ENCODE data around the gene RSPRY1. TPM values are rescaled to one million over a fixed set of nuclear protein-coding genes. Genes with fewer than 3 reads are reported as not detected.

RSPRY1 gene
- polyA plus RNA-seq, 1 of the 3 experiments (the other 2 are of a cell fraction), result 16.6 TPM

DNA sequence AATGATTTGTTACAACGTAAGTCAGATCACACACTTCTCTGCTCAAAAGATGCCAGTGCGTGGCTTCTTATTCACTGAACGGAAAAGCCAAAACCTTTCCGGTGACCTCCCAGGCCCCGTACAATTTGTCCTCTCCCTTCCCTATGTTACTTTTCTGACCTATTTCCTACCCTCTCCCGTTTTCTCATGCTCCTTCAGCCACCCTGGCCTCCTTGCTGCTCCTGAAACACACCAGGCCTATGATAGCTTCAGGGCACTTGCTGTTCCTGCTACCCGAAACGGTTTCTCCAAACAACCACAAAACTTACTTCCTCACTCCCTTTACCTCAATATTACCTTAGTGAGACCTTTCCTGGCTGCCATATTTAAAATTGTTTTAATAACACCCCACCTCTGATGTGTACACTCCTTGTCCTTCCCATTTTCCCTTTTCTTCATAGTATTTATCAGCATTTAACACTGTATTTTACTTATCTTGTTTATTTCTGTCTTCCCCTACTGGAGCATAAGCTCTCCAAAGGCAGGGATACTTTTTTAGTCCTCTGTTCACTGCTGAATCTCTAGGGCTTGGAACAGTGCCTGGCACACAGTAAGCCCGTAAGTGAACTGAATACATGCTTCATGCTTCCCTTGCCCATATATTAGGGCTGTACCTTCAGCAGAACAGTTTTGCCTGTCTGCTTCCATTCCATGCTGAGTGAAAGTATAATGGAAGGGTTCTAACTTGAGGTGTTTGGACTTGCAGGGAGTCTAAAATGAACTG, 48.0 kb downstream of the RSPRY1 start:
- peaks cover 74 to 80% of the 10 kb centered on the region in 2 experiments for H3K36me3 ChIP-seq (replicated peaks in 1 of 2; ENCODE audit: control insufficient read depth in 1 of 2, insufficient read depth in 2 of 2, low read length in 1 of 2)
- CTCF ChIA-PET, result interaction anchor here (0.8 kb wide), 1 partner anchor 150 kb away, joined by 3 read pairs; no protein-coding TSS in a partner anchor

DNA sequence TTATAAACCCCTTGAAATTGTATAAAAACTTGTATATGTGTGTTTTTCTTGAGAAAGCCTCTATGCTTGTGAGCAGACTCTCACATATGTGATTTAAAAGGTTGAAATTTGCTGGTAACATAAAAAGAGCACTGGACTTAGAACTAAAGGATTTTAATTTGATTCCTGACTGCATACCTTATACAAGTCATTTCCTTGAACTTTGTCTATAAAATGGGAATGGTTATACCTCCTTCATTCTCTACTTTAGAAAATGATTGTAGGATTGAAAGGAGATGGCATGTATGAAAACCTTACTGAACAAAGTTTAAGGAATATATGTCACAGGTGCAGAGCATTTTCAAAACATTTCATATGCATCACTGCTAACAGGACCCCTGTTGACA, 48.6 kb downstream of the RSPRY1 start:
- Histone ChIP-seq H3K4me1 (ENCODE audit: control insufficient read depth in 1 of 2, insufficient read depth in 2 of 2, low read depth in 1 of 2, low read length in 1 of 2) (no peaks in the 10 kb centered on the region), H3K36me3 (replicated peaks in 1 of 2; ENCODE audit: control insufficient read depth in 1 of 2, insufficient read depth in 2 of 2, low read length in 1 of 2) (peaks cover 80 to 85% of the 10 kb centered on the region in 2 experiments), H3K79me2 (ENCODE audit: insufficient read depth) (no peaks in the 10 kb centered on the region), H3K27ac (ENCODE audit: low read depth in 2 of 2, low read length in 1 of 2) (no peak overlapping the region), H2AFZ (ENCODE audit: low read depth) (no peak overlapping the region), H3K9me3 (no peaks in the 10 kb centered on the region), H3K4me3 (ENCODE audit: low read depth in 2 of 2, low read length in 1 of 2) (no peak overlapping the region), H3K27me3 (ENCODE audit: insufficient read depth) (no peaks in the 10 kb centered on the region), H4K20me1 (ENCODE audit: insufficient read depth) (no peaks in the 10 kb centered on the region), H3F3A (replicated peaks; ENCODE audit: insufficient read depth) (peaks cover 20% of the 10 kb centered on the region), H3K9me2 (no peaks in the 10 kb centered on the region), H3K4me2 (no peak overlapping the region), H3K9ac (no peak overlapping the region)
- DNase-seq, result no peak
- TF ChIP-seq FOSL2 (IDR thresholded peaks at IDR 0.05; ENCODE audit: borderline replicate concordance, low read depth) (no peak), TEAD4 (IDR thresholded peaks at IDR 0.05; ENCODE audit: borderline replicate concordance, insufficient read depth) (no peak), FOXM1 (IDR thresholded peaks at IDR 0.05; ENCODE audit: low read depth) (no peak), SIN3A (IDR thresholded peaks at IDR 0.05; ENCODE audit: borderline replicate concordance, low read depth, low read length) (no peak), NFIC (IDR thresholded peaks at IDR 0.05; ENCODE audit: borderline replicate concordance) (no peak), POLR2AphosphoS5 (IDR thresholded peaks at IDR 0.05; ENCODE audit: low read depth, low read length) (no peak), GABPA (IDR thresholded peaks at IDR 0.05; ENCODE audit: low read depth) (no peak), YY1 (IDR thresholded peaks at IDR 0.05; ENCODE audit: low read depth) (no peak), SMC3 (IDR thresholded peaks at IDR 0.05; ENCODE audit: low read depth, low read length) (no peak)
- TF ChIP-seq, protein P1, sequence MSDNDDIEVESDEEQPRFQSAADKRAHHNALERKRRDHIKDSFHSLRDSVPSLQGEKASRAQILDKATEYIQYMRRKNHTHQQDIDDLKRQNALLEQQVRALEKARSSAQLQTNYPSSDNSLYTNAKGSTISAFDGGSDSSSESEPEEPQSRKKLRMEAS (IDR thresholded peaks at IDR 0.05; ENCODE audit: low read depth), result no peak
- TF ChIP-seq, protein P2, sequence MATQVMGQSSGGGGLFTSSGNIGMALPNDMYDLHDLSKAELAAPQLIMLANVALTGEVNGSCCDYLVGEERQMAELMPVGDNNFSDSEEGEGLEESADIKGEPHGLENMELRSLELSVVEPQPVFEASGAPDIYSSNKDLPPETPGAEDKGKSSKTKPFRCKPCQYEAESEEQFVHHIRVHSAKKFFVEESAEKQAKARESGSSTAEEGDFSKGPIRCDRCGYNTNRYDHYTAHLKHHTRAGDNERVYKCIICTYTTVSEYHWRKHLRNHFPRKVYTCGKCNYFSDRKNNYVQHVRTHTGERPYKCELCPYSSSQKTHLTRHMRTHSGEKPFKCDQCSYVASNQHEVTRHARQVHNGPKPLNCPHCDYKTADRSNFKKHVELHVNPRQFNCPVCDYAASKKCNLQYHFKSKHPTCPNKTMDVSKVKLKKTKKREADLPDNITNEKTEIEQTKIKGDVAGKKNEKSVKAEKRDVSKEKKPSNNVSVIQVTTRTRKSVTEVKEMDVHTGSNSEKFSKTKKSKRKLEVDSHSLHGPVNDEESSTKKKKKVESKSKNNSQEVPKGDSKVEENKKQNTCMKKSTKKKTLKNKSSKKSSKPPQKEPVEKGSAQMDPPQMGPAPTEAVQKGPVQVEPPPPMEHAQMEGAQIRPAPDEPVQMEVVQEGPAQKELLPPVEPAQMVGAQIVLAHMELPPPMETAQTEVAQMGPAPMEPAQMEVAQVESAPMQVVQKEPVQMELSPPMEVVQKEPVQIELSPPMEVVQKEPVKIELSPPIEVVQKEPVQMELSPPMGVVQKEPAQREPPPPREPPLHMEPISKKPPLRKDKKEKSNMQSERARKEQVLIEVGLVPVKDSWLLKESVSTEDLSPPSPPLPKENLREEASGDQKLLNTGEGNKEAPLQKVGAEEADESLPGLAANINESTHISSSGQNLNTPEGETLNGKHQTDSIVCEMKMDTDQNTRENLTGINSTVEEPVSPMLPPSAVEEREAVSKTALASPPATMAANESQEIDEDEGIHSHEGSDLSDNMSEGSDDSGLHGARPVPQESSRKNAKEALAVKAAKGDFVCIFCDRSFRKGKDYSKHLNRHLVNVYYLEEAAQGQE (IDR thresholded peaks at IDR 0.05; ENCODE audit: low read depth, low read length), result no peak
- TF ChIP-seq, protein P3, sequence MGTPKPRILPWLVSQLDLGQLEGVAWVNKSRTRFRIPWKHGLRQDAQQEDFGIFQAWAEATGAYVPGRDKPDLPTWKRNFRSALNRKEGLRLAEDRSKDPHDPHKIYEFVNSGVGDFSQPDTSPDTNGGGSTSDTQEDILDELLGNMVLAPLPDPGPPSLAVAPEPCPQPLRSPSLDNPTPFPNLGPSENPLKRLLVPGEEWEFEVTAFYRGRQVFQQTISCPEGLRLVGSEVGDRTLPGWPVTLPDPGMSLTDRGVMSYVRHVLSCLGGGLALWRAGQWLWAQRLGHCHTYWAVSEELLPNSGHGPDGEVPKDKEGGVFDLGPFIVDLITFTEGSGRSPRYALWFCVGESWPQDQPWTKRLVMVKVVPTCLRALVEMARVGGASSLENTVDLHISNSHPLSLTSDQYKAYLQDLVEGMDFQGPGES (IDR thresholded peaks at IDR 0.05; ENCODE audit: low read depth, low read length), result no peak
- TF ChIP-seq, protein P4, sequence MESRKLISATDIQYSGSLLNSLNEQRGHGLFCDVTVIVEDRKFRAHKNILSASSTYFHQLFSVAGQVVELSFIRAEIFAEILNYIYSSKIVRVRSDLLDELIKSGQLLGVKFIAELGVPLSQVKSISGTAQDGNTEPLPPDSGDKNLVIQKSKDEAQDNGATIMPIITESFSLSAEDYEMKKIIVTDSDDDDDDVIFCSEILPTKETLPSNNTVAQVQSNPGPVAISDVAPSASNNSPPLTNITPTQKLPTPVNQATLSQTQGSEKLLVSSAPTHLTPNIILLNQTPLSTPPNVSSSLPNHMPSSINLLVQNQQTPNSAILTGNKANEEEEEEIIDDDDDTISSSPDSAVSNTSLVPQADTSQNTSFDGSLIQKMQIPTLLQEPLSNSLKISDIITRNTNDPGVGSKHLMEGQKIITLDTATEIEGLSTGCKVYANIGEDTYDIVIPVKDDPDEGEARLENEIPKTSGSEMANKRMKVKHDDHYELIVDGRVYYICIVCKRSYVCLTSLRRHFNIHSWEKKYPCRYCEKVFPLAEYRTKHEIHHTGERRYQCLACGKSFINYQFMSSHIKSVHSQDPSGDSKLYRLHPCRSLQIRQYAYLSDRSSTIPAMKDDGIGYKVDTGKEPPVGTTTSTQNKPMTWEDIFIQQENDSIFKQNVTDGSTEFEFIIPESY (IDR thresholded peaks at IDR 0.05; ENCODE audit: borderline replicate concordance, low read depth), result no peak
- ChIA-PET POLR2A (no interaction called here), CTCF (interaction anchor here (0.8 kb wide), 1 partner anchor 150 kb away, joined by 3 read pairs; no protein-coding TSS in a partner anchor)

More for the DNA sequence above, 48.0 kb downstream of the RSPRY1 start:
- TF ChIP-seq RFX5 (IDR thresholded peaks at IDR 0.05; ENCODE audit: low read length), result no peak
- TF ChIP-seq, protein P5, sequence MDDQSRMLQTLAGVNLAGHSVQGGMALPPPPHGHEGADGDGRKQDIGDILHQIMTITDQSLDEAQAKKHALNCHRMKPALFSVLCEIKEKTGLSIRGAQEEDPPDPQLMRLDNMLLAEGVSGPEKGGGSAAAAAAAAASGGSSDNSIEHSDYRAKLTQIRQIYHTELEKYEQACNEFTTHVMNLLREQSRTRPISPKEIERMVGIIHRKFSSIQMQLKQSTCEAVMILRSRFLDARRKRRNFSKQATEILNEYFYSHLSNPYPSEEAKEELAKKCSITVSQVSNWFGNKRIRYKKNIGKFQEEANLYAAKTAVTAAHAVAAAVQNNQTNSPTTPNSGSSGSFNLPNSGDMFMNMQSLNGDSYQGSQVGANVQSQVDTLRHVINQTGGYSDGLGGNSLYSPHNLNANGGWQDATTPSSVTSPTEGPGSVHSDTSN (IDR thresholded peaks at IDR 0.05), result no peak
- no peak for TF ChIP-seq FOXJ3 (CRISPR knock-in tag; IDR thresholded peaks at IDR 0.05)
- TF ChIP-seq FOXM1 (IDR thresholded peaks at IDR 0.05; ENCODE audit: low read depth), result no peak
- Histone ChIP-seq H3K79me2 (ENCODE audit: insufficient read depth) (no peaks in the 10 kb centered on the region), H3K27ac (ENCODE audit: low read depth in 2 of 2, low read length in 1 of 2) (no peak overlapping the region), H4K20me1 (ENCODE audit: insufficient read depth) (no peaks in the 10 kb centered on the region), H3K4me3 (ENCODE audit: low read depth in 2 of 2, low read length in 1 of 2) (no peak overlapping the region), H3F3A (replicated peaks; ENCODE audit: insufficient read depth) (peaks cover 16% of the 10 kb centered on the region), H3K9me3 (no peaks in the 10 kb centered on the region), H2AFZ (ENCODE audit: low read depth) (no peak overlapping the region), H3K9me2 (no peaks in the 10 kb centered on the region), H3K9ac (no peak overlapping the region), H3K27me3 (ENCODE audit: insufficient read depth) (no peaks in the 10 kb centered on the region), H3K4me2 (no peak overlapping the region), H3K4me1 (ENCODE audit: control insufficient read depth in 1 of 2, insufficient read depth in 2 of 2, low read depth in 1 of 2, low read length in 1 of 2) (no peaks in the 10 kb centered on the region; a peak in 1 of 4 replicates)
- POLR2A ChIA-PET, result no interaction called here
- 96% methylated on average over 9 of the region's 9 CpGs for WGBS (ENCODE audit: low lambda C conversion rate)
- DNase-seq, result no peak

Measured in SK-N-SH (cell line).